ENCODE data around the gene ZNF654.
"Not testable (repeated sequence)": the region's sequence is repeated elsewhere in the genome, so short reads cannot be mapped to it uniquely, and the experiment has no call there.

The ZNF654 gene

GRCh38 chr3:88075072-88075471, 16.0 kb downstream of the ZNF654 start:
- DNase-seq: no peak

GRCh38 chr3:88075497-88075896, 16.4 kb downstream of the ZNF654 start:
- DNase-seq: no peak

- no peak for DNase-seq
Observed at GRCh38 chr3:88076712-88077111, 17.7 kb downstream of the ZNF654 start.

GRCh38 chr3:88078932-88079331, 19.9 kb downstream of the ZNF654 start:
- no peak for DNase-seq

GRCh38 chr3:88082854-88083253, 23.8 kb downstream of the ZNF654 start:
- no peak for DNase-seq

- DNase-seq: no peak
Observed at GRCh38 chr3:88084097-88084501, 25.0 kb downstream of the ZNF654 start.

- no peak for DNase-seq
Observed at GRCh38 chr3:88090681-88091080, 31.6 kb downstream of the ZNF654 start.

GRCh38 chr3:88092270-88092669, 33.2 kb downstream of the ZNF654 start:
- no peak for DNase-seq

GRCh38 chr3:88093266-88093665, 34.2 kb downstream of the ZNF654 start:
- no peak for DNase-seq

GRCh38 chr3:88101142-88101541, 42.1 kb downstream of the ZNF654 start:
- no peak for DNase-seq

GRCh38 chr3:88105325-88105724, 46.3 kb downstream of the ZNF654 start:
- DNase-seq: no peak

- DNase-seq: peak; percentile 69
Observed at GRCh38 chr3:88112289-88112688, 53.2 kb downstream of the ZNF654 start.

- peak; percentile 73 for DNase-seq
Observed at GRCh38 chr3:88113311-88114162, 54.5 kb downstream of the ZNF654 start.

- DNase-seq: no peak
Observed at GRCh38 chr3:88114878-88115549, 56.0 kb downstream of the ZNF654 start.

GRCh38 chr3:88117683-88118082, 58.6 kb downstream of the ZNF654 start:
- DNase-seq: peak; percentile 63

- not testable (repeated sequence) for DNase-seq
Observed at GRCh38 chr3:88118603-88119002, 59.5 kb downstream of the ZNF654 start.

- peak; percentile 23 for DNase-seq
Observed at GRCh38 chr3:88123526-88123925, 64.5 kb downstream of the ZNF654 start.

- no peak for DNase-seq
Observed at GRCh38 chr3:88131695-88132094, 72.6 kb downstream of the ZNF654 start.

- DNase-seq: no peak
Observed at GRCh38 chr3:88132894-88133293, 73.8 kb downstream of the ZNF654 start.

GRCh38 chr3:88133711-88134263, 74.7 kb downstream of the ZNF654 start:
- DNase-seq: no peak

- no peak for DNase-seq
Observed at GRCh38 chr3:88137836-88138235, 78.8 kb downstream of the ZNF654 start.

- DNase-seq: no peak
Observed at GRCh38 chr3:88141458-88142083, 82.5 kb downstream of the ZNF654 start.

GRCh38 chr3:88142094-88142624, 83.1 kb downstream of the ZNF654 start:
- no peak for DNase-seq
